CD4-positive, alpha-beta T cell treated with Interleukin-10 for 1 hour (primary cell): ENCODE results near the gene CAMKK1.

Source experiments
- DNase-seq: peaks from one replicate; pipeline ENCODE4 v3.0.0-alpha.2; 2020

The CAMKK1 gene

DNA sequence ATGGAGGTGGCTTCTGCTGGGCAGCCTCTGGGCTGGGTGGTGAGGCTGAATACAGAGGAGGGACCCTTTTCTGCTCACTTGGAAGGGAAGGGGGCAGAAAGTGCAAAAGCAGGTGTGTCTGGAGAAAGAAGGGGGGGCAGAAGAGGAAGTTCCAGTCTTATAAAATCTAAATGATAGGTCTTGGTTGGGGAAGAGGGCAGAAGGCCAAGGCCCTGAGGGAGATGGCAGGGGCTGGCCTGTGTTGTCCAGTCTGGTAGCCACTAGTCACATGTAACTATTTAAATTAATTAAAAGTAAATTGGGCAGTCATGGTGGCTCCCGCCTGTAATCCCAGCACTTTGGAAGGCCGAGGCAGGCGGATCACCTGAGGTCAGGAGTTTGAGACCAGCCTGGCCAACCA lies 2.5 kb upstream of the CAMKK1 start:
- DNase-seq = no peak

DNA sequence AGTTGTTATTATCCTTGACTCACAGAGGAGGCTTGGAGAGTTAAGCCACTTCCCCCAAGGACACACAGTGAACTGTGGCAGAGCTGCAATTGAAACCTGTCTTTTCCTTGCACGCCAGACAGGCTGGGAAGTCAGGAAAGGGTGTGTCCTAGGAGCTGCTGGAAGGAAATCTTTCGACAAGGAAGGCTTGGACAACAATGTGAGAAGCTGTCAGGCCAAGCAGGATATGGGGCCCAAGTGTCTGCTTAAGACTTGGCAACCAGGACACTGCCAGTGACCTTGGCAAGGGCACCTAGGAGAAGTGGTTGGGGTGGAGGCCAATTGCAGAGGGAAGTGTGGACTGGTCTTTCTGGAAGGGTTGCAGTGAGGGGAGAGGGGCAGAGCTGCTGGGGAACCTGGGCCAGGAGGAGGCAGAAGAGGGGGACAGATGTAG lies 2.1 kb upstream of the CAMKK1 start:
- no peak for DNase-seq

DNA sequence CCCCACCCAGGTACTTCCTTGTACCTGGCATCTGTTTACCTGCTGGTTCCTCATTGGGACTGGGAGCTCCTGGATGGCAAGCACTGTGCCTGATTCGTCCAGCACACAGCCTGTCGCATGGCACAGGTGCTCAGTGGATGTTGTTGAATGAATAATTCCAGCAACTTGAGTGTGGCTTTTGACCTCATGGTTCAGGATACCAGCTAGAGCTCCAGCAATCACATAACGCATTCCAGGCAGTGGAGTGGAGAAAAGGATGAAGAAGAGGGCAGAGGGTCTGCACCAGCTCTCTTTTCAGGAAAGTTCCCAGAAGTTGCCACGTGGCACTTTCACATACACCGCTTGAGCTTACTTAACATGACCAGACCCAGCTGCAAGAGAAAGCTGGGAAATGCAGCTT lies 1.3 kb upstream of the CAMKK1 start:
- no peak for DNase-seq

DNA sequence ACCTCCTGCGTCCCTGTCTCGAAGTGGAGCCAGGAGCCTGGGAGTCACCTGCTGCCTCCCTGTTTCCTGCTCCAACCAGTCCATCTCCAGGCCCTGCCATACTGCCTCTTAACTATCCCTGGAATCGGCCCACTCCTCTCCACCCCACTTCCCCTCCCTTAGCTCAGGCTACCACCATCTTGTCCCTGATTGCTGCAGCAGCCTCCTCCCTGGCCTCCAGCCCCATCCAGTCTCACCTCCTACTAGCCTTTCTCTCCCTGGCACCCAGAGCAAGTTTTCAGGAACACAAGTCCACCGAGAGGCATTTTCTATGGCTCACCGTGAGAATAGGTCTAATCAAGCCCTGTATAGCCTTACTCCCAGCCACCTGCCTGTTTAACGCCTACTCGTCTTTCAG lies 865 bp upstream of the CAMKK1 start:
- DNase-seq = no peak

DNA sequence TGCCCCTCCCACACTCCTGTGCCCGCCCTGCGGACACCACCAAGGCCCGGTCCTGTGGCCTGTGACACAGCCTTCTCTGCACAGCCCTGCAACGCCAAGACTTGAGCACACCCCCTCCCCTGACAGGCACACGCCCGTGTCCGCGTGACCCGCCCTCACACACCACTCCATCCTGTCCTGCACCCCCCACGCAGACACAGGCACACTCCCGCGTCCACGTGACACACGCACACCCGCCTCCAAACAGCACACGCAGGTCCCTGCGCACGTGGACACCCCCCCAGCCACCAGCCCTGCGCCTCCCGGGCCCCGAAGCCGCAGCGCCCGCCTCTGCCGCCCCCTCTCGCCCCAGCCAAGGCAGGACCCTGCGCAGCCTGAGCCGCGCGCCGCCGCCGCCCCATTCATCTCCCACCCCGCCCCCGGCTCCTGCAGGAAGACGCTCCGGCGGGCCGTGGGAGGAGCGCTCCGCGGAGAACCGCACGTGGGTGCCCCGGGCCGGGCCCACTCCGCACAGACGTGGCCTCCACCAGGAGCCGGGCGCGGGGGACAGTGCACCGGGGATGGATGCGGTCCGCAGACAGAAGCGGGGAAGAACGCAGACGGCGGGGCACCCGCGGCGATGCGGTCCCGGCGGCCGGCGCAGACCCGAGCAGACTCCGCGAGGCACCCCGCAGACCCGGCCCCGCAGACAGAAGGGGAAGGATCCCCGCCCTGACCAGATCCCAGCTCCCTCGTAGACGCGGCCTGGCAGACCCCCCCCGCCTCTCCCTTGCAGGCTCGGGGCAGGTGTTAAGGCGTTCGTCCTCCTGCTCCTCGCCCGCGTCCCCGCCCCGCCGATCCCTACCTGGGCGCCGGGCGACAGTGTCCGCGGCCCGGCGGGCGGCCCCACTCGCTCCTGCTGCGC lies 506 bp downstream of the CAMKK1 start:
- DNase-seq = peak; percentile 84

DNA sequence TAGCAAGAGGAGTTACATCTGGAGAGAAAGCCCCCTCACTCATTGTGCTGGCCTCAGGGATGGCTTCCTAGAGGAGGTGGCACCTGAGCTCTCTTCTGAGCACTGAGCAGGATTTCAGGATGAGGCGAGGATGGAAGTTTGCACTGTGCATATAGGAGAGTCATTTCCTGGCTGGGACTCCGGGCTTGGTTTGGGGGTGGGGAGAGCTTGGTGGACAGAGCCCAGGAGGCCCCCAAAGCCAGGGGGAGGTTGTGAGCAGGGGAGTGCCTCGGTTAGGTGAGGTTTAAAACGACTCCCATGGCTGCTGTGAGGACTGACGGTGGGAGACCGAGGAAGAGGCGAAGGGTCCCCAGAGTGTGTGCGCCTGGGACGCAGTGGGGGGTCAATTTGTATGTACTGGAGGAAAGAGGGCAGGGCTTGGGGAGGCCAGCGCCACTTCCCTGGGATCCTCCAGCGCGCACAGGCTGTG lies 1.2 kb downstream of the CAMKK1 start:
- DNase-seq = no peak

DNA sequence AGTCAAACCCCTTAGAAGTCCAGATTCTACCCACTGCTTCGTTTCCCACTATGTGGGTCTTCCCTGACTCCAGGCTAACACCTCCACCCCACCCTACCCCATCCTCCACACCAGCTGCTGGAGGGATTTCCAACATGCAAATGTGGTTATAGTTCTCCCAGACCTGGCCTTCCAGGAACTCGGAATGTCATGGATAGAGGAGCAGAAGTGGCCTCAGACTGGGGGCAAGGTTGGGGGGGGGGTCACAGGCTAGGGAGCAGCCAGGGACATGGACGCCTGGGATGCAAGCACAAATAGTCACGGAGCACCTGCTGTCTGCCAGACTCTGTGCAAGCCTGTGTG lies 2.0 kb downstream of the CAMKK1 start:
- no peak for DNase-seq

DNA sequence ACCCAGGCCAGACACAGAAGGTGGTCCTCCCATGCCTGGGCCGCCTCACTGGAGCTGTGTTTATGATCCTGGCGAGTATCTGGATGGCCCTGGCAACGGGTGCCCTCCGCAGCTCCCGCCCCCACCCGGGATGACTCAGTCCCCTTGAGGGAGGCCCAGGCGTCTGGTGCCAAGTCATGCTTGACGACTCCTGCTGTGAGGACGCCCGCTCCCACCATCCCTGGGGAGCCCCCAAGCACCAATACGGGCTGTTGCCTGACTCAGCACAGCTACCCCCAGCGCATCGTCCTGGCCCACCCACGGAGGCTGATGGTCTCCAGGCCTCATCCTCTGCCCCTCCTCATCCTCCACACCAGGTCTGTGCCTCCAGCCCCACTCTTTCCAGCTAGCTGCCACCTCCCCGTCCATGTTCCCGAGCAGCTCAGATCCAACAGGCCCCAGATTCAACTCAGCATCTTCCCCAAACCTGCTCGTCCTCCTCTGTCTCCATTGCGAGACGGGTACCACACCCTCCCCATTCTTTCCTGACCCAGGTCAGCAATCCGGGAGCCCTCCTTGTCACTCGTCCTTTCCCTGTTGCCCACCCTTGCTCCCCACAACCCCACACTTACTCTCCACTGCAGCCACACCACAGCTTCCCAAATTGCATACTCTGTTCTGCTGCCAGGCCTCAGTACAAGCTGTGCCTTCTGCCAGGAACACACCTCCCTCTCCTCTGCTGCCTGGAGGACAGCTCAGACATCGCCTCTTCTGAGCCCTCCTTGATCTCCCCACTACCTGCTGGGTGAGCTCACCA lies 2.6 kb downstream of the CAMKK1 start:
- DNase-seq = no peak

DNA sequence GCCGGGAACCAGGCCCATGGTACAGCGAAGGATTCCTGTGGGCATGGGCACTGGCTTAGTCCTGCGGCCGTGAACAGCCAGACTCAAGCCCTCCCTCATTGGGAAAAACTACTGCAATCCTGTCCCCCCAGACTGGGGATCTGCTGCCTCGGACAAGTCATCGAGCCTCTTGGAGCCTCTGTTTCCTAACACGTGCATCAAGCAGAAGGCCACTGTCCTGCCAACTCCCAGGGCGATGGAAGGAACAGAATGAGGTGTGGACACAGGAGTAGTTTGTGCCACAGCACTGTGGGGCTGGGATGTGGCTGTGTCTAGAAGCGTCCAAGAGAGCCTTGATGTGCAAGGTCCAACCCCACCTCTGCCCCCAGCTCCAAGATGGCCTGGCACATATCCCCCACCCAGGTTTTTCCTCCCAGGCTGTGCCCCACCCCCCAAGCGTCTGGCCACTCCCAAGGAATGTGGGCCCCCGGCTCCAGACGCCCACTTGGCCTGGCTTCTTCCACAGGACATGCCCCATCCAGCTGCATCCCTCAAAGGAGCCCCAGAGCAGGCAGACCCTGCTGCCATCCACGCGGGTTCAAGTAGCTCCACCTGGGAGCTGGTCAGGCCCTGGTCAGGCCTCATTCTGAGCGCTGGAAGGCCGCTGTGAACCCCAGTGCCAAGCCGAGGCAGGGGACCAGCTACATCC lies 3.4 kb downstream of the CAMKK1 start:
- DNase-seq = no peak

DNA sequence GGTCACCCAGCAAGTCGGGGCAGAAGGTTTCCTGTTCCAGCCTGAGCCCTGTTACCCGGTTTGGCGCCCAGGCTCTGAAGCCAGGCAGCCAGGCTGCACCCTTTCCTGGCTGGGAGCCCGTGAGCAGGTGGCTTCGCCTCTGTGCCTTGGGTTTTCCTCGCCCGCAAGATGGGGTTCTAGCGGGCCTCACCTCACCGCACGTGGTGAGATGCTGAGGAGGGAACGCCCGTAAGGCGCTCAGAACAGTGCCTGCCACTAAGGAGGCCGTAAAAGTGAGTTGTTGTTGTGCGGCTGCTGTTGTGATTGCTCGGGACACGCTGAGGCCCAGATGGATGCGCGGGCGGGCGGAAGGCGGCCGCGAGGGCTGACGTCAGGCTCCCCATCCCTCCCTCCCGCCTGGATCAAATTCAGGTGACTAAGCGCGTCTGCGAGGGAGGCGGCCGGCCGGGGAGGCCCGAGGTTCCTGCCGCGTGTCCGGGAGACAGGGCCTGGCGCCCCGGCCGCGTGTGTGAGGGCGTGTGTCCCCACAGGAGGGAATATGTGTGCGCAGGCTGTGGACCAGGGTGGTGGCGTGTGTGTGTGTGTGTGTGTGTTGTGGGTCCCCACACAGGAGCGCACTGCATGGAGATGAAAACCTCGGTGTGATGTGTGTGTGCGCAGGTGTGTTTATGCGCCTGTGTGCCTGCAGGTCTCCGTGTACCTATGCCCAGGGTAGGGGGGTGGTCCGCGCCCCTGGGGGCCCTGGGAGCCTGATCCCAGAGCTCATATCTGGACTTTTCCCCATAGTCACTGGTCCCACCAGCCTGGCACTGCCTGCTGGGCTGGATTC lies 4.3 kb downstream of the CAMKK1 start:
- DNase-seq = no peak

DNA sequence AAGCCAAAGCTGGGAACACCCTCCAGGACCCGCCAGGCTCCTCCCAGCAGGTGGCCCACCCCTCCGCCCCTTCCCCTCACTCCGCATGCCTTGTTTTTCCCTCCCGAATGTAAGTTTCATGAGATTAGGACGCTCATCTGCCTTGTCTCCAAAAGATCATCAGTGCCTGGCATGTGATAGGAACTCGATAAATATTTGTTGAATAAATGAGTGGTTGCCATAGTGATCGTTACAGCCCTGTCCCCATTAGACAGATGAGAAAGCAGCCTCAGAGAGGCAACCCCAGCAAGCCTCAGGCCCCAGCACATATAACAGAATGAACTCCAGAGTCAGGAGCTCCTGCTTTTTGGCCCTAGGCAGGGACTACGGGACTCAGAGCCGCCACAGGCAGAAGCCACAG lies 5.0 kb downstream of the CAMKK1 start:
- peak; percentile 16 for DNase-seq

DNA sequence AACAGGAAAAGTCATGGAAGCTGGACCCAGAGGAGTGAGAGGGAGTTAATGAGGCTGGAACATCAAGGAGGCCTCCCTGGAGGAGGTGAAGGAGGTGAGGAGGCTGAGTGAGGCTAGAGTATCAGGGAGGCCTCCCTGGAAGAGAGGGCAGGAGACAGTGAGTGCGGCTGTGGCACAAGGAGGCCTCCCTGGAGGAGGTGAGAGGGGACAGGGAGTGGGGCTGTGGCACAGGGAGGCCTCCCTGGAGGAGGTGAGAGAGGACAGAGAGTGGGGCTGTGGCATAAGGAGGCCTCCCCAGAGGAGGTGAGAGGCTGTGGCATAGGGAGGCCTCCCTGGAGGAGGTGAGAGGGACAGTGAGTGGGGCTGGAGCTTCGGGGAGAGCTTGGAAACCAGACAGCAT lies 5.5 kb downstream of the CAMKK1 start:
- DNase-seq = no peak

DNA sequence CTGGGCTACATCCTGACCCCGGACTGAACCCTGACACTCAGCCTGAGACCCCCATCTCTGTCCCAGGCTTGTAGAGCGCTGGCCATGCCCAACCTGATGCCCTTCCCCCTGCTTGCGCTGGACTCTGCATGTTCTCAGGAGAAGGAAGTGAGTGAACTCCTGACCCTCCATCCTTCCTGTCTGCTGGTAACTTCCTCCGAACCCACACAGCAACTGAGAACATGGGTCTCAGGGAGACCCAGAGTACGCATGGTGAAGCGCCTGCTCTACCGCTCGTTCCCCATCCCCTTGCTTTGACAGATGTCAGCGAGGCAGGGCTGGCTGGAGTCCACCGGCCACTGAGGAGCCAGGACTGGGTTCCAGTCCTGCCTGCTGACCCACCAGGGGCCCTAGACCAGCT lies 6.1 kb downstream of the CAMKK1 start:
- peak; percentile 28 for DNase-seq

DNA sequence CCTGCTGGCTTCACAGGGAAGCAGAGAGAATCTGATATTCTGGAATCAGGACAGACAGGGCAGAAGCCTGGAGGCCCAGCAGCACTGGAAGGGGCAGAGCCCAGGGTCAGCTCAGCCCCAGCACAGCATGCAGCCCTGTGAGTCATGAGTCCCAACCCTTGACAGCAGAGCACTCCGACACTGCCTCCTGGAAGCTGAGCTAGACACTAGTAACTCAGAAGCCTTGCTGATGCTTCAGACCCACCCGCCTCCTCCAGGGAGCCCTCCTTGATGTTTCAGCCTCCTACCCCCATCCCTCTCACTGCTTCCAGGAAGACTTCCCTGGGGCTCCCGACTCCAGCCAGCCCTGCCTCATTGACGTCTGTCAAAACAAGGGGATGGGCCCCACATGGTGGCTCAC lies 6.9 kb downstream of the CAMKK1 start:
- no peak for DNase-seq

DNA sequence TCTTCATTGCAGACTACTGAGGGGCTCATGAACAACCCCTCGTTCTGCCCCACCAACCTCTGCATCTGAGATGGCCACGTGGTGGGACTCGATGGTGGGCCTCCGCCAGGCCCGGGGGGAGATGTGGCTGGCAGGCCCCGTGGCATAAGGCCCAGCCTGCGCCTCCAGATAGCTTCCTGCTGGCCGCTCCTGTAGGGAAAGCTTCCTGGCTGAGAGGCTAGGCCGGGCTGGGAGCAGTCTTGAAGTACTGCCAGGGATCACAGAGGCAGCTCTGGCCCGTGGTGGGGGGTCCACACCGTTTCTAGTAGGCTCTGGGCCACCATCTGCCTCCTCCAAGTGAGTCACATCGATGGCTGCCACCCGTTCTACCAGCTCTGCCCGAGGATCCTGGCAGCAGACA lies 7.6 kb downstream of the CAMKK1 start:
- no peak for DNase-seq

DNA sequence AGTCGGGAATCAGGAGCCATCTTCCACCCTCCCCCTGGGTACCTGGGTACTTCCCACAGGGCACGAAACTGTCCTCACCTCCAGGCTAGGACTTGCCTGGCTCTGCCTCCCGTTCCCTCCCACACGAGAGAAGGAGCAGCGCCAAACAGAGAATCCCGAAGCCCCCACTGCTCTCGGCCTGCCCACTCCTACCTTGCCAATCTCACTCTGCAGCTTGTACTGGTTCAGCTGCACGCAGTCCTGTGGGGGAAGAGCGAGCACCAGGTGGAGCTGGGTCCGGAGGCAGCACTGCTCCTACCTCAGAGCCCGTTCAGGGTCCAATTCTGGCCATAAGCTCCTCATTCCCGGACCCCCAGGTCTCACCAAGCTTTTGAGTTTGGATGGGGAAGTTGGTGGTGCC lies 8.7 kb downstream of the CAMKK1 start:
- DNase-seq = no peak

DNA sequence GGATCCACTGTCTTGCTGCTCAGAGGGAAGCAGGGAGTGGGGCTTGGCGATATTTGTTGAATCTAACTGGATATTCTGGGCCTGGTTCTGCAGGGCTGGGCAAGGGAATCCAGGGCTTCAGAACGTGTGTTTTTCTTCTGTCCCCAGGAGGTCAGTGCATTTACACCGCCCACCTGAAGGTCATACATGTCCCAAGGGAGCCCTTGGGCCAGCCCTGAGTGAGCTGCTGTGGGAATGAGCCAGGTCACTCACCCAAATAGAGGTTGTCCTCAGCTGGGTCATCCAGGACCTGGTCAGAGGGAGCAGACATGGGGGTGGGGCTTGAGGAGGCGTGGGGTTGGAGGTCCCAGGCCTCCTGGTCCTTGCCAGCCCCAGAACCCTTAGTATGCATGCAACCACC lies 10.6 kb downstream of the CAMKK1 start:
- DNase-seq = no peak

DNA sequence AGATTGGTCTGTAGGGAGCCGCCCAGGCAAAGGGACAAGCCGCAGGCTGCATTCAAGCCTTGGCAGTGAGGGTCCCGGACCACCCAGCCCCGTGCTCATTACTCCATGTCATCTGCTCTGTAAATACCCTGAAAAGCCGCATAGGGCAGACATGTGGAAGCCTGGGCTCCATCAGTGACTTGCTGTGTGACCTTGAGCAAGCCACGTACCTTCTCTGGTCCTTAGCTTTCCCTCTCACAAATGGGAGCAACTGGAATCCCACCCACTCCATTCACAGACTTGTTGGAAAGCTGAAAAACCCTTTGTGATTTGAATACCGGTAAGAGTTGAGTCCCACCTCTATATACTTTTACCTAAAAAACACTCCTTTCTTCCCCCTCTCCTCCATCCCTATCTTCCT lies 11.9 kb downstream of the CAMKK1 start:
- DNase-seq = no peak

DNA sequence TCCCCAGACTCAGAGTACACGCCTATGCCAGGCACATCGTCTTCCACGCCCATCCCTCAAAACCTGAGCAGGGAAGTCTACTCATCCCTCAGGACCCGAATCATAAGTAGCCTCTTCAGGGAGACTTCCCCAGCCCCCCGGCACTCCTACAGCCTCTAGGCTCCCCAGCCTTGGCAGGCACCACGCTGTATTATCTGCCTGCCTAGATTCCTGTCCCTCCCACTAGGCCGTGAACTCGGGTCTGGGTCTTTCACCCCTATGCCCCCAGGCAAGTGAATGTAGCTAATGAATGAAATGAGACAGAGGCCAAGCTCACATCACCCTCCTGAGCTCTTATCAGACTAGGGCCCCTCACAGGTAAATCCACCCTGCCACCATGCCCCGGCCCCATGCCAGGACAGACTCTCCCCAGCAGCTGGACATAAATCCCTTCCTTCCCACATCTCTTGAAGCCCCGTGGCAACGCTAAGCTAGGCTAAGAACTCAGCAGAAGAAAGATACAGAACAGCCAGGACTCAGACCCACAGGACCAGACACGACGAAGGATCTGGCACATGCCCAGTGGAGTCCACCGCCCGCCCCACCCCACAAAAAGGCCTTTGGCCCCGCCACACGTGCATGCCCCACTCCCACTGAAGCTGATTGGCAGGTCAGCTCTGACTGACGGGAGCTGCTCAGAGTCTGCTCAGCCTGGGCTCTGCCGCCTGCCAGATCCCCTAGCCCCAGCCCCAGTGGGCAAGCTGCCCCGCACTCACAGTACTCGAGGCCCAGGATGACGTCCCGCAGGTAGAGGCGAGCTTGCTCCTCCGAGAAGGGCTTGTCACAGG lies 13.0 kb downstream of the CAMKK1 start:
- no peak for DNase-seq

DNA sequence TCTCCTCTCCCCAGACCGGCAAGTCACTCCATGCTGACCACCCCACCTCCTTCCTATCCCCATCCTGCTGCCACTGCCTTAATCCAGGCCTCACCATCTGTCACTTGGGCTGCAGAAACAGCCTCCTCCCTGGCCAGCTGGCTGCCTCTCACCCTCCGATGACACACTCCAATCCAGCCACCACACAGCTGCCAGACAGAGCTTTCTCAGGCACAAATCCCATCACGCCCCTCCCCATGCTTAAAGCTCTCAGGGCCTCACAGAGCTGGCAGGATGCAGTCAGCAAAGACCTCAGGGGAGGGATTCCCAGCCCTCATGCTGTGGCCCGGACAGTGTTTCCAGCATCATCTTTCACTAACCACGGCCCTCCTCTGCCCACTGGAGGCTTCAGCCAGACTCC lies 13.7 kb downstream of the CAMKK1 start:
- DNase-seq = no peak

DNA sequence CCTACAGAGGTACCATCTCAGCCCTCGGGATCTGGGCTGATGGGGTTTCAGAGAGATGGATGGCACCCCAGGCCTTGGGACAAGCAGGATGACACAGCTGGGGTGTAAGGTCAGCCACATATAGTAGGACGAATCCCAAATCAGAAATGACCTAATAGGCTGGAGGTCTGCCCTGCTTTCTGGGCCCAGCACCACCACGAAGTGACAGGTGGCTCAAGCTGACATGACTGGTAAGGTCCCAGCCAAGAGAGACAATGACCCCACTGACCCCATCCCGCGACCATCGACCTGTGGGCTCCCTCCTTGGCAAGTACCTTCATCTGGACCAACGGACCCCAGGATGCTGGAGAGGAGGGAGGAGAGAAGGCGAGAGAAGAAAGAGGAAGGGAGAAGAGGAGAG lies 15.6 kb downstream of the CAMKK1 start:
- no peak for DNase-seq

DNA sequence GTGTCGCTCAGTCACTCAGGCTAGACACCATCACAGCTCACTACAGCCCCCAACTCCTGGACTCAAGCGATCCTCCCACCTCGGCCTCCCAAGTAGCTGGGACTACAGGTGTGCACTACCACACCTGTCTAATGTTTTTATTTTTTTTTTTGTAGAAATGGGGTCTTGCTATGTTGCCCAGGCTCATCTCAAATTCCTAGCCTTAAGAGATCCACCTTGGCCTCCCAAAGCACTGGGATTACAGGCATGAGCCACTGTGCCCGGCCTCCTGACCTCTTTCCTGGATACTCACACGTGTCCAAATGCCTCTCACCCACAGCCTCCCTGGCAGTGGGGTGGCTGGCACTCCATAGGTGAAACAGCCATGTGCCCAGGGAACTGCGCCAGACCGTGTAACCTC lies 17.5 kb downstream of the CAMKK1 start:
- DNase-seq = no peak
